ENCODE measurements around the gene CEMIP. TPM values are rescaled to one million over a fixed set of nuclear protein-coding genes. Genes with fewer than 3 reads are reported as not detected.

CEMIP gene
- total RNA-seq, 2 donors from 2014 or later: 1.1 to 1.2 TPM

DNA sequence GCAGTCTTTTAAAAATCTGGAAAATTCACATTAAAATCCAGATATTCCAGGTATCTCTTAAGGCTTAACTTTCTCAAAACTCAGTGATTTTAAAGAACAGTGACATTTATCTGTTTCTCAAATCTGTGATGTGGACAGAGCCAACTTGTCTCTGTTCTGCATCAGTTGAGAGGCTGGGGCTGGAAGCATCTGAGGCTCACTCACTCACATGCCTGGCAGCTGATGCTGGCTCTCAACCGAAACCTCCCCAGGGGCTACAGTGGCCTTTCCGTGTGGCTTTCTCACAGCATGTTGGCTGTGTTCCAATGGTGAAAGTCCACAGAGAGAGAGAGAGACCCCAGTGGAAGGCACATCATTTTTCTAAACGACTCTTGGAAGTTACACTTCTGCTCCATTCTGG, 53.5 kb downstream of the CEMIP start:
- Histone ChIP-seq H3K4me1 (ENCODE audit: control insufficient read depth in 1 of 2, low read depth in 2 of 2) (peaks cover 10 to 36% of the 10 kb centered on the region in 2 donors), H3K9me3 (no peaks in the 10 kb centered on the region), H3K36me3 (no peaks in the 10 kb centered on the region), H3K27ac (no peak overlapping the region), H3K4me3 (no peak overlapping the region), H3K27me3 (replicated peaks; ENCODE audit: insufficient read depth) (no peaks in the 10 kb centered on the region)
- no peak for DNase-seq (ENCODE audit: low spot score)
- no peak for ATAC-seq (ENCODE audit: insufficient number of reproducible peaks, low FRiP score, low read depth)
- TF ChIP-seq, protein P1, sequence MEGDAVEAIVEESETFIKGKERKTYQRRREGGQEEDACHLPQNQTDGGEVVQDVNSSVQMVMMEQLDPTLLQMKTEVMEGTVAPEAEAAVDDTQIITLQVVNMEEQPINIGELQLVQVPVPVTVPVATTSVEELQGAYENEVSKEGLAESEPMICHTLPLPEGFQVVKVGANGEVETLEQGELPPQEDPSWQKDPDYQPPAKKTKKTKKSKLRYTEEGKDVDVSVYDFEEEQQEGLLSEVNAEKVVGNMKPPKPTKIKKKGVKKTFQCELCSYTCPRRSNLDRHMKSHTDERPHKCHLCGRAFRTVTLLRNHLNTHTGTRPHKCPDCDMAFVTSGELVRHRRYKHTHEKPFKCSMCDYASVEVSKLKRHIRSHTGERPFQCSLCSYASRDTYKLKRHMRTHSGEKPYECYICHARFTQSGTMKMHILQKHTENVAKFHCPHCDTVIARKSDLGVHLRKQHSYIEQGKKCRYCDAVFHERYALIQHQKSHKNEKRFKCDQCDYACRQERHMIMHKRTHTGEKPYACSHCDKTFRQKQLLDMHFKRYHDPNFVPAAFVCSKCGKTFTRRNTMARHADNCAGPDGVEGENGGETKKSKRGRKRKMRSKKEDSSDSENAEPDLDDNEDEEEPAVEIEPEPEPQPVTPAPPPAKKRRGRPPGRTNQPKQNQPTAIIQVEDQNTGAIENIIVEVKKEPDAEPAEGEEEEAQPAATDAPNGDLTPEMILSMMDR (IDR thresholded peaks at IDR 0.05): no peak

DNA sequence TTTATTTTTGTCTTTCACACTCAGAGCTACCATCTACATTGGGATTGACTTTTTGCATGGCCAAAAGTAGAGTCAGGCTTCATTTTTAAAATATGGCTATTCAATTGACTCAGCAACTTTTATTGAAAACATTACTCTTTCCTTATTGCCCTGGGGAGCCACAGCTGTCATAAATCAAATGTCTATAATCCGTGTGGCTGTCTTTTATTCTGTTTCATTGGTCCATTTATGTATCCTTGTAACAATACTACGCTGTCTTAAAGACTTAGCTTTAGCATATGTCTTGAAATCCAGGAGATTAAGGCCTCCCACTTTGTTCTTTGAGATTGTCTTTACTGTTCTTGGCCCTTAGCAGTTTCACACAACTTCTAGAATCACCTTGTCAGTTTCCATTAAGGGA, 55.2 kb downstream of the CEMIP start:
- H3K36me3 ChIP-seq: no peaks in the 10 kb centered on the region
- no peaks in the 10 kb centered on the region for H3K9me3 ChIP-seq
- TF ChIP-seq, protein P1 (IDR thresholded peaks at IDR 0.05): no peak
- no peak for ATAC-seq (ENCODE audit: insufficient number of reproducible peaks, low FRiP score, low read depth)
- no peak overlapping the region for H3K4me3 ChIP-seq
- H3K4me1 ChIP-seq (ENCODE audit: control insufficient read depth in 1 of 2, low read depth in 2 of 2): peaks cover 10 to 36% of the 10 kb centered on the region in 2 donors
- H3K27me3 ChIP-seq (replicated peaks; ENCODE audit: insufficient read depth): no peaks in the 10 kb centered on the region
- no peak overlapping the region for H3K27ac ChIP-seq
- no peak for DNase-seq (ENCODE audit: low spot score)

DNA sequence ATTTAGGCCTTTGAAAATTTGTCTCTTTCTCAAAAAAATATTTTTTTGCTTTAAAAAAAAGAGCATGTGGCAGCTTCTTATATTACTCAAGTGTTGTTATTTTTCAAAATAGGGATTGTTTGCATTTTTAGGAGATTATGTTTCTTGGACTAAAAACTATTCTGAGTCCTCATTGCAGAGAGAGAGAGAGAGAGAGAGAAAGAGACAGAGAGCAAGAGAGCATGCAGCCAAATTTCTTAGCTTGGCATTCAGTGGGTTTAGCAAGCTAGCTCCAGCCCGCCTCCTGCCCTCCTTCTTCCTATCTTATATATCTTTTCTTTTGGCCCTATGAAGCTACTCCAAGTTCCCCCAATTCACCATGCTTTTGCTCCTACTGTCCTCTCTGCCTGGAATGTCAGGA, 55.7 kb downstream of the CEMIP start:
- Histone ChIP-seq H3K36me3 (no peaks in the 10 kb centered on the region), H3K4me3 (no peak overlapping the region), H3K27me3 (replicated peaks; ENCODE audit: insufficient read depth) (no peaks in the 10 kb centered on the region), H3K9me3 (no peaks in the 10 kb centered on the region), H3K4me1 (ENCODE audit: control insufficient read depth in 1 of 2, low read depth in 2 of 2) (peaks cover 10 to 37% of the 10 kb centered on the region in 2 donors), H3K27ac (peak overlapping the region in 1 of 2 donors; percentile 45)
- TF ChIP-seq, protein P1 (IDR thresholded peaks at IDR 0.05): no peak
- DNase-seq (ENCODE audit: low spot score) (no peak), ATAC-seq (ENCODE audit: insufficient number of reproducible peaks, low FRiP score, low read depth) (no peak)

DNA sequence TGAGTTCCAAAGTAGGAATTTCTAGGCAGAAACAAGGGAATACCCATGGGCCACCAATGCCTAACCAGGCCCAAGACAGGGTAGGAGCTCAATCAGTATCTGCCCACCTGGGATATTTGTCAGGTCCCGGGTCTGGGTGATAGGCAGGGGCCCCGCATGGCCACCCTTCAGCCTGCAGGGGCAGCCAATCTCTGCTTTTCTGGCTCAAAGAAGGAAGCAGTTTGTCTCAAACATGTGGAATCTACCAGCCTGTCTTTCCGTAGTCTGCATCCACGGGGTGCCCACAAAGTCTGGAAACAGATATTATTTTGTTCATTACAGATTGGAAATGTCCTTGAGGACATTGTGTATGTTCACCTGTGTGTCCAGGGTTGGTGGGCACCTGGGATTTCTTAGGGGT, 56.2 kb downstream of the CEMIP start:
- H3K27ac ChIP-seq: peak overlapping the region; percentile 39 to 45
- ATAC-seq (ENCODE audit: insufficient number of reproducible peaks, low FRiP score, low read depth) (no peak), DNase-seq (ENCODE audit: low spot score) (no peak)
- H3K4me3 ChIP-seq: no peak overlapping the region
- H3K27me3 ChIP-seq (replicated peaks; ENCODE audit: insufficient read depth): no peaks in the 10 kb centered on the region
- peaks cover 10 to 42% of the 10 kb centered on the region in 2 donors for H3K4me1 ChIP-seq (ENCODE audit: control insufficient read depth in 1 of 2, low read depth in 2 of 2)
- TF ChIP-seq, protein P1 (IDR thresholded peaks at IDR 0.05): no peak
- no peaks in the 10 kb centered on the region for H3K36me3 ChIP-seq
- H3K9me3 ChIP-seq: no peaks in the 10 kb centered on the region

DNA sequence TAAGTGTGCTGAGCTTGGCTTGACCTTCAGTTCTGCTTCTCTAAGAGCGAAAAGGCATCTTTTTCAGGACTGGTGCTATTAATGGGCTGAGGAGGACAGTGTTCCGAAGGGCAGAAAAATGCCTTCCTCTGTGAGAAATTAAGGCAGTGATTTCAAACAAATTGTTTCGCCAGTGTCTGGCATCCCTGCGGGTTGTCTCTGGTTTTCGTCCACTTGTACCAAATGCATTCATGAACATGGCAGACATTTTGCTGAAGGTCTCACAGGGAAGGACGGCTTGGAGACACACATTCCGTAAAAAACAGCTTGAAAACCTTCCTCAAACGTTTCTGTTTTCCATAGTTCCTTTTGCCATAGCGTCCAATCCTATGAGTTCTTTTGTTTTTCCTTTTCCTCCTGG, 57.1 kb downstream of the CEMIP start:
- DNase-seq (ENCODE audit: low spot score) (no peak), ATAC-seq (ENCODE audit: insufficient number of reproducible peaks, low FRiP score, low read depth) (no peak)
- H3K27ac ChIP-seq: no peak overlapping the region
- no peaks in the 10 kb centered on the region for H3K27me3 ChIP-seq (replicated peaks; ENCODE audit: insufficient read depth)
- no peak overlapping the region for H3K4me3 ChIP-seq
- TF ChIP-seq, protein P1 (IDR thresholded peaks at IDR 0.05): no peak
- H3K36me3 ChIP-seq: no peaks in the 10 kb centered on the region
- no peaks in the 10 kb centered on the region for H3K9me3 ChIP-seq
- peaks cover 10 to 46% of the 10 kb centered on the region in 2 donors for H3K4me1 ChIP-seq (ENCODE audit: control insufficient read depth in 1 of 2, low read depth in 2 of 2)

Data from thoracic aorta (tissue), 2 donors.